Gastrocnemius medialis (tissue), 4 donors: ENCODE measurements around the gene PTPN22. TPM values are rescaled to one million over a fixed set of nuclear protein-coding genes. Genes with fewer than 3 reads are reported as not detected.

Experiments
- ATAC-seq, 2 donors: fragments of 150-250 bp; one replicate each; pipeline ENCODE4 v1.9.1; 2016
- DNase-seq, 2 donors: peaks; one replicate each; pipeline ENCODE4 v3.0.0-alpha.2; 2019
- H3K27ac ChIP-seq, 4 donors: fragments of 200-600 bp; sonication (generic); 1 replicate in 1 of 4; 2 replicates in 3 of 4; pipeline ENCODE4 v1.5.1; 2016 to 2018; ENCODE audit warnings: mild to moderate bottlenecking in 2 of 4, moderate library complexity in 1 of 4
- H3K27me3 ChIP-seq, 3 donors: fragments of 200-600 bp; sonication (generic) in 2 of 3; 1 replicate in 1 of 3; 2 replicates in 2 of 3; pipeline versions ENCODE4 v1.5.1 to v1.6.0; 2016 to 2019; ENCODE audit warnings: mild to moderate bottlenecking in 1 of 3, moderate library complexity in 1 of 3
- H3K36me3 ChIP-seq, 2 donors: fragments of 200-600 bp; sonication (generic) in 1 of 2; one replicate each; pipeline ENCODE4 v1.5.1; 2017 to 2018
- H3K4me1 ChIP-seq, 2 donors: fragments of 200-600 bp; sonication (generic) in 1 of 2; one replicate each; pipeline ENCODE4 v1.5.1; 2016 to 2017; ENCODE audit warnings: mild to moderate bottlenecking in 2 of 2
- H3K4me3 ChIP-seq, 4 donors: fragments of 200-600 bp; sonication (generic) in 3 of 4; 1 replicate in 1 of 4; 2 replicates in 3 of 4; pipeline ENCODE4 v1.5.1; 2016 to 2019; ENCODE audit warnings: mild to moderate bottlenecking in 2 of 4
- H3K9me3 ChIP-seq, 3 donors: fragments of 200-600 bp; sonication (generic) in 2 of 3; 1 replicate in 1 of 3; 2 replicates in 2 of 3; pipeline ENCODE4 v1.5.1; 2016 to 2019
- CTCF ChIP-seq, 5 experiments: fragments of 450-650 bp in 3 of 5; fragments of 200-600 bp in 2 of 5; sonication (generic) in 2 of 5; IDR thresholded peaks in 4 of 5; conservative IDR thresholded peaks in 1 of 5; 1 replicate in 4 of 5; 2 replicates in 1 of 5; pipeline ENCODE4 v1.5.1; 2016 to 2019; ENCODE audit warnings: antibody characterized with exemption in 5 of 5, mild to moderate bottlenecking in 3 of 5, moderate library complexity in 3 of 5
- POLR2A ChIP-seq, 2 donors: fragments of 450-650 bp; IDR thresholded peaks; one replicate each; pipeline ENCODE4 v1.6.1; 2017; ENCODE audit warnings: antibody characterized with exemption in 2 of 2, mild to moderate bottlenecking in 2 of 2, moderate library complexity in 2 of 2
- in situ Hi-C, 4 donors: fragments of 200-750 bp; cut with MboI; loops; one replicate each; pipeline versions ENCODE4 v1.15.0 to v1.8.0; 2017; ENCODE audit warnings: low sequenced_read_pairs in 4 of 4
- intact Hi-C: fragments of 100-400 bp; cut with DNase I; formaldehyde crosslinking; loops from one replicate; pipeline ENCODE4 v1.15.1; 2023; ENCODE audit warnings: low total_unique reads
- total RNA-seq, 4 donors: library from RNA; depleted of rRNA; stranded (reverse); fragments of >200 nt; gene quantifications; one replicate each; pipeline versions ENCODE4 v1.1.0 to v1.2.3, GENCODE V29; 2016

The PTPN22 gene
- total RNA-seq, 4 donors from 2014 or later = 0.10 to 1.7 (median 0.63) TPM

- in situ Hi-C loops = no loop called here
Observed at GRCh38 chr1:113850127-113850796, 21.2 kb downstream of the PTPN22 start.

GRCh38 chr1:113849072-113849471, 22.4 kb downstream of the PTPN22 start:
- Histone ChIP-seq H3K9me3 (no peaks in the 10 kb centered on the region), H3K27ac (no peak overlapping the region), H3K27me3 (no peaks in the 10 kb centered on the region), H3K4me1 (no peaks in the 10 kb centered on the region), H3K4me3 (no peak overlapping the region), H3K36me3 (no peaks in the 10 kb centered on the region)
- in situ Hi-C loops = loop anchor here in 3 of 4 donors (25.0 kb wide), 1 partner anchor 438 kb away; no protein-coding TSS in a partner anchor
- ATAC-seq (no peak), DNase-seq (no peak)
- TF ChIP-seq CTCF (IDR thresholded peaks at IDR 0.05 in 4 of 5, conservative IDR thresholded peaks at IDR 0.05 in 1 of 5) (no peak), POLR2A (IDR thresholded peaks at IDR 0.05) (no peak)
- intact Hi-C loops = no loop called here

More at GRCh38 chr1:113850127-113850796, 21.2 kb downstream of the PTPN22 start:
- ATAC-seq = no peak
- Histone ChIP-seq H3K27me3 (no peaks in the 10 kb centered on the region), H3K27ac (no peak overlapping the region), H3K4me3 (no peak overlapping the region), H3K9me3 (no peaks in the 10 kb centered on the region), H3K4me1 (no peaks in the 10 kb centered on the region), H3K36me3 (no peaks in the 10 kb centered on the region)
- TF ChIP-seq POLR2A (IDR thresholded peaks at IDR 0.05) (no peak), CTCF (IDR thresholded peaks at IDR 0.05 in 4 of 5, conservative IDR thresholded peaks at IDR 0.05 in 1 of 5) (no peak)
- intact Hi-C loops = no loop called here
- no peak for DNase-seq

- no peaks in the 10 kb centered on the region for H3K36me3 ChIP-seq
- no peak overlapping the region for H3K4me3 ChIP-seq
- DNase-seq (no peak), ATAC-seq (no peak)
- no peaks in the 10 kb centered on the region for H3K9me3 ChIP-seq
- in situ Hi-C loops (loop anchor here in 3 of 4 donors (25.0 kb wide), 1 partner anchor 441 kb away; no protein-coding TSS in a partner anchor), intact Hi-C loops (no loop called here)
- H3K27ac ChIP-seq = no peak overlapping the region
- no peaks in the 10 kb centered on the region for H3K27me3 ChIP-seq
- no peaks in the 10 kb centered on the region for H3K4me1 ChIP-seq
- no peak for TF ChIP-seq POLR2A (IDR thresholded peaks at IDR 0.05)
- TF ChIP-seq CTCF (IDR thresholded peaks at IDR 0.05 in 4 of 5, conservative IDR thresholded peaks at IDR 0.05 in 1 of 5) = no peak
Observed at GRCh38 chr1:113846391-113847035, 25.0 kb downstream of the PTPN22 start.

GRCh38 chr1:113836534-113836933, 35.0 kb downstream of the PTPN22 start:
- intact Hi-C loops (loop anchor here (5.0 kb wide), 1 partner anchor 446 kb away; no protein-coding TSS in a partner anchor), in situ Hi-C loops (loop anchor here (10.0 to 25.0 kb wide), 3 partner anchors 68 to 451 kb away; partner anchors contain the start of genes AP4B1 (in 2 of the 4) and DCLRE1B (in 2 of the 4))
- H3K4me3 ChIP-seq = no peak overlapping the region
- no peaks in the 10 kb centered on the region for H3K36me3 ChIP-seq
- H3K9me3 ChIP-seq = no peaks in the 10 kb centered on the region
- no peaks in the 10 kb centered on the region for H3K27me3 ChIP-seq
- DNase-seq (no peak), ATAC-seq (no peak)
- no peak overlapping the region for H3K27ac ChIP-seq
- TF ChIP-seq CTCF (IDR thresholded peaks at IDR 0.05 in 4 of 5, conservative IDR thresholded peaks at IDR 0.05 in 1 of 5) = no peak
- no peak for TF ChIP-seq POLR2A (IDR thresholded peaks at IDR 0.05)
- no peaks in the 10 kb centered on the region for H3K4me1 ChIP-seq
